ENCODE results near the gene TSPAN8.
A peak's percentile ranks its signal among the peaks of the same experiment; 100 is the strongest.
"Not testable (repeated sequence)": the region's sequence is repeated elsewhere in the genome, so short reads cannot be mapped to it uniquely, and the experiment has no call there.

TSPAN8 gene

GRCh38 chr12:71125515-71125914, 32.3 kb downstream of the TSPAN8 start:
- peak in 1 of 2 experiments; percentile 2 for DNase-seq

- DNase-seq: peak in 1 of 2 experiments; percentile 24
These were observed 32.9 kb downstream of the TSPAN8 start for GRCh38 chr12:71124835-71125460.

- not testable (repeated sequence) for DNase-seq
These were observed 44.7 kb downstream of the TSPAN8 start for GRCh38 chr12:71113148-71113547.

GRCh38 chr12:71109834-71110233, 48.0 kb downstream of the TSPAN8 start:
- DNase-seq: no peak

GRCh38 chr12:71108355-71108754, 49.4 kb downstream of the TSPAN8 start:
- no peak for DNase-seq

GRCh38 chr12:71107936-71108335, 49.9 kb downstream of the TSPAN8 start:
- DNase-seq: no peak

GRCh38 chr12:71105956-71106355, 51.8 kb downstream of the TSPAN8 start:
- no peak for DNase-seq

GRCh38 chr12:71092290-71092689, 65.5 kb downstream of the TSPAN8 start:
- DNase-seq: no peak

- no peak for DNase-seq
These were observed 66.8 kb downstream of the TSPAN8 start for GRCh38 chr12:71090971-71091370.

GRCh38 chr12:71085575-71085974, 72.2 kb downstream of the TSPAN8 start:
- DNase-seq: no peak

- no peak for DNase-seq
These were observed 82.1 kb downstream of the TSPAN8 start for GRCh38 chr12:71075743-71076142.

Measured in NCI-H524 (cell line).